ENCODE measurements around the gene NRP1.
"Not testable (repeated sequence)": the region's sequence is repeated elsewhere in the genome, so short reads cannot be mapped to it uniquely, and the experiment has no call there.

The NRP1 gene

GRCh38 chr10:33334153-33334804 is at the start of gene NRP1:
Gene NRP1, minus strand, starts transcription at chr10:33334667. Its CDS starts 285 bp downstream, at chr10:33334382.
- peak; percentile 18 to 32 for DNase-seq

- not testable (repeated sequence) for DNase-seq
Measured at GRCh38 chr10:33384201-33384600, 49.7 kb upstream of the NRP1 start.

GRCh38 chr10:33382921-33383713 is 48.6 kb upstream of the NRP1 start:
- no peak for DNase-seq

GRCh38 chr10:33382216-33382600 is 47.7 kb upstream of the NRP1 start:
- no peak for DNase-seq

GRCh38 chr10:33381451-33382215 is 47.2 kb upstream of the NRP1 start:
- no peak for DNase-seq

- no peak for DNase-seq
Measured at GRCh38 chr10:33377658-33378025, 43.2 kb upstream of the NRP1 start.

- DNase-seq: peak in 1 of 2 experiments; percentile 10
Measured at GRCh38 chr10:33376976-33377657, 42.6 kb upstream of the NRP1 start.

GRCh38 chr10:33376476-33376875 is 42.0 kb upstream of the NRP1 start:
- no peak for DNase-seq

- DNase-seq: no peak
Measured at GRCh38 chr10:33373263-33373662, 38.8 kb upstream of the NRP1 start.

GRCh38 chr10:33371234-33371633 is 36.8 kb upstream of the NRP1 start:
- DNase-seq: no peak

GRCh38 chr10:33370434-33370930 is 36.0 kb upstream of the NRP1 start:
- no peak for DNase-seq

GRCh38 chr10:33368086-33368485 is 33.6 kb upstream of the NRP1 start:
- no peak for DNase-seq

GRCh38 chr10:33365871-33366411 is 31.5 kb upstream of the NRP1 start:
- DNase-seq: peak in 1 of 2 experiments; percentile 25

GRCh38 chr10:33365301-33365700 is 30.8 kb upstream of the NRP1 start:
- peak in 1 of 2 experiments; percentile 11 for DNase-seq

GRCh38 chr10:33363106-33363505 is 28.6 kb upstream of the NRP1 start:
- DNase-seq: no peak

GRCh38 chr10:33358016-33358415 is 23.5 kb upstream of the NRP1 start:
- no peak for DNase-seq

GRCh38 chr10:33355274-33355673 is 20.8 kb upstream of the NRP1 start:
- DNase-seq: no peak

GRCh38 chr10:33353853-33354252 is 19.4 kb upstream of the NRP1 start:
- no peak for DNase-seq

GRCh38 chr10:33353334-33353733 is 18.9 kb upstream of the NRP1 start:
- no peak for DNase-seq

- DNase-seq: no peak
Measured at GRCh38 chr10:33352615-33353014, 18.1 kb upstream of the NRP1 start.

GRCh38 chr10:33352175-33352574 is 17.7 kb upstream of the NRP1 start:
- DNase-seq: no peak

- no peak for DNase-seq
Measured at GRCh38 chr10:33350041-33350440, 15.6 kb upstream of the NRP1 start.

GRCh38 chr10:33349268-33349667 is 14.8 kb upstream of the NRP1 start:
- DNase-seq: no peak

Measured in activated CD4-positive, alpha-beta T cell treated with anti-CD3 and anti-CD28 coated beads, Interleukin-2, amount 50 U/mL, for 48 hours (primary cell).